GM18499 (cell line): ENCODE data around the gene GIGYF2.

Experiments used
- ATAC-seq: cut with Tn5 transposase; IDR thresholded peaks from one replicate; pipeline ENCODE4 v1.9.1; 2021; ENCODE audit warnings: moderate number of reproducible peaks; ENCODE audit not compliant: insufficient read depth, unreplicated experiment

GIGYF2 gene

GRCh38 chr2:232875256-232876121, 178.4 kb downstream of the GIGYF2 start:
- ATAC-seq = no peak

DNA sequence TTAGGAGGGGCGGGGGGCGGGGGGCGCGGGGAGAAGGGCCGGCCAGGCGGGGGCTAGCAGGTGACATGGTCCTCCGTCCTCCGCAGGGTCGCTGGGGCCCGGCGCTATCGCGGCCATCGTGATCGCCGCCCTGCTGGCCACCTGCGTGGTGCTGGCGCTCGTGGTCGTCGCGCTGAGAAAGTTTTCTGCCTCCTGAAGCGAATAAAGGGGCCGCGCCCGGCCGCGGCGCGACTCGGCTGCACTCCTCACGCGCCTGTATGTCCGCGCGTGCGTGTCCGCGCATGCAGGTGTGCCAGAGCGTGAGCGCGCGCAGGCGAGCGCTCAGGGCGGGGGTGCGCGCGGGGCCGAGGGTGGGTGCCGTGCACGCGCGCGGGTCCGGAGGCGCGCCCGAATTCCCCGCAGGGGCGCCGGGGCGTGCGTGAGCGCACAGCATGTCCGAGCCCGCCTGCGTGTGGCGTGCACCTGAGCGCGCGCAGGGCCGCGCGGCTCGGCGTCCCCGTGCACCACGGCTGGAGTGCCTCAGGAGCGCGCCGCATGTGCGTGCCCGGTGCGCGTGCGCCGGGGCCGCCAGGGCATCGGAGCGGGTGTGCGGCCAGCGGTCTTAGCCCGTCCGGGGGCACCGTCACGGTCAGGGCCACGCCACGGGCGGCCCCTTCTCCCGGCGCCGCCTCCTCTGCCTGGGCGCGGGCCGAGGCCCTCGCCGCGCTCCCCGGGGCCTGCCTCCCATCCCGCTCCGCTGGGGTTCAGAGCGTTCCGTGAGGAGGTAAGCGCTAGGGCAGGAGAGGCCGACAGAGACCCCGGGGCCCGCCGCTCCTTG, 179.2 kb downstream of the GIGYF2 start:
- no peak for ATAC-seq

DNA sequence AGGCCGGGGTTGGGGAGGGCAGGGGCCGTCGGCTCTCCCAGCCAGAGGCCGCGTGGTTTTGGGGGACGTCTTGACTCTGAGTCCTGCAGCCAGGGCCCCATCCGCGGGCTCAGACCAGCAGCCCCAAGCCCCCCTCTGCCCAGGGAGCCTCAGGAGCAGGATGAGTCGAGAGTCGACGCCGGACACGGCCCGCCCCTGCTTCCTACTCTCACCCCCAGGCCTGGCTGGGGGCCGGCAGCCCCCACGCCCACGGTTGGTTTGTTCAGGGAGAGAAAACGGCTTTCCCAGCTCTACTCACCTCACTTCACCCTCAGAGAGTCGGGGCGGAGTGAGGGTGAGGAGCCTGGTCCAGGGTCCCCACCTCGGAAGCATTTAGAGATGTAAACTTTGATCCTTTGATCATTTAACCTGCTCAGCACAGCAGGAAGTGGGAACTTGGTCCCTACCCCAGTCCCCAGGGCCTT, 179.9 kb downstream of the GIGYF2 start:
- ATAC-seq = no peak

DNA sequence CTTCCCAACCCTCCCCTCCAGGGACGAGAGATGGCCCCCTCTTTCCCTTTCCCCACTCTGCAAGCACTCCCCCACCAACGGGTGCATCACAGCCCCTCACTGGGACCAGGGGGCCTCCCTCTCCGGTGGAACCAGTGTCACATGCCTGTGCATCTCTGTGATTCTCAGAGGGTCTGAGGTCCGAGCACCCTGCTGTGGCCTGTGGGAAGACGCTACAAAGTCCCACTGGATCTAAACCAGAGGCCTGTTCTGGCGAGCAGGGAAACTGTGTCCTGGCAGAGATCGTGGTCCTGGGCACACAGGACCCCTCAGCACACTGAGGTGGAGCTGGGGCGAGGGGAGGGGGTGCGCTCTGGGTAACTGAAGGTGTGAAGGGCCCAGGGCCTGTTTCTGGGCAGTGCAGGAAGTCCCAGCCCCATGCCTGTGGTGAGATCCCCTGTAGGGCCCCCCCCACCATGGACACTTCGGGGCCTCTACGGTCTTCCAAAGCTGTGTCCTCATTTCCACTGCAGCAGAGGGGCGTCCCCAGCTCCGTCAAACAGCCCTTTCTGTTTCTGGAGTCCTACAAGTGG, 180.9 kb downstream of the GIGYF2 start:
- ATAC-seq = no peak

DNA sequence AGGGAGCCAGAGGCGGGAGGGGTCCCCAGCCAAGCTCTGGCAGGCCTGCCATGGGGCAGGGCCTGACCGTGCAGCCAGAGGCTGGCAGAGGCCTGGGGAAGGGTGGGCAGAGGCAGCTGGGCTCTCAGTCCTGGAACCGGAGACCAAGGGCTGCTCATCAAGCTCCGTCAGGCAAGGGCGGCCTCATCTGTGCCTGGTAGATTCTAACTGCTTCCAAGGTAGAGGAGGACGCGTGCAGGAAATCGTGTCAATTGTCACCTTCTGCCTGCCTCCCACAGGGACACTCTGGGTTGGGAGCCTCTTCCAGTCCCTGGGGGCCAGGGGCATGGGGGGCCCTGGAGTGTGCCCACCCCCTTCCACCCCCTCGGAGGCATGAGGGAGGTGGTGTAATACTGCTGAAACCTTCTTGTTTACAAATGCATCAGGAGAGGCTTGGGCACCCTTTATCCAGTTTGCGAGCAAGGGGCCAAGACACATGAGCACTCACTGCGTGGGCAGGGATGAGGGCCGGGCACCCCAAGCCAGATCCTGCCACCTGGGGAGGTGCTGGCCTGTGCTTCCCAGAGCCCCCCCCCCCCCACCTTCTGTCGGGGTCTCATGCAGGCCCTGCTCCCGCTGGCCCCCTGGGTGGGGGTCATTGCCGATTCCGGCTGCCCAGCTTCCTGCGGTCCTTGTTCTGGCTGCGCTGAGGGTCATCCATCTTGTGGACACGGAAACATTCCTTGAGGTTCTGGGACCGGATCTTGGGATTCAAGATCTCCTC, 181.9 kb downstream of the GIGYF2 start:
- ATAC-seq = no peak

DNA sequence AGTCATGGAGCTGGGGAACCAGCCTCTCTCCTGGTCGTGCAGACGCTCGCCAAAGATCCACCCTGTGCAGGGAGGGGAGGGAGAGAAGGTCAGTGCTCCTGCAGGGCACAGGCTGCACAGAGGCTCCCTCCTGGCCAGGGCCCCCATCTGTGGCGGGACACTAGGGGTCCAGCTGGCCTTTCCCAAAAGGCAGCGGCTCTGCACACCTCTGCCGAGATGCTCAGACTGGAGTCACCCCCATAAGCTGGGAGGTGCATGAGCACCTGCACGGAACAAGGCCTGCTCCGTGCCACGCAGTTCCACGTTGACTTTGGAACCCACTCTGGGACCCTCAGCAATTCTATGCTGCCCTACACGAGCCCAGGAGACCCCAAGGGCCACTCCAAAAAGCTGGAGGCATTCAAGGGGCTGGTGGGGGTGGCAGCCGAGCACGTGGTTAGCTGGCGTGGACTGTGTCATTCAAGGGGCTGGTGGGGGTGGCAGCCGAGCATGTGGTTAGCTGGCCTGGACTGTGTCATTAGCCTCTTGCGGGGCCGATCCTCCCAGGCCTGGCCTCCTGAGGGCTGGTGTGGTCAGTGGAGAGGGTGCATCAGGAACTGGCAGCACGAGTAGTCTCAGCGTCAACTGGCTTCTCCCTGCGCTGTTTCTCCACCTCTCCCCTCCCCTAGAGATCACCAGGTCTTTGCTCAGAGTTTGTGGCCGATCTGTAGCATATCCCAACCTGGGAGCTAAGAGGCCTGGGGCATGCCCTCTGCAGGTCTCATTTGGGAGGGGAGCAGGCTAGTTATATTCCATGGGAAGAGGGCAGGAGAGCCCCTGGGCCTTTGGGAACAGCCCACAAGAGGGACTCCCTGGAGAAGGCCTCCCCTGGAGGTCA, 182.7 kb downstream of the GIGYF2 start:
- no peak for ATAC-seq

GRCh38 chr2:232880764-232881351, 183.7 kb downstream of the GIGYF2 start:
- no peak for ATAC-seq

GRCh38 chr2:232882085-232882484, 185.0 kb downstream of the GIGYF2 start:
- ATAC-seq = no peak

DNA sequence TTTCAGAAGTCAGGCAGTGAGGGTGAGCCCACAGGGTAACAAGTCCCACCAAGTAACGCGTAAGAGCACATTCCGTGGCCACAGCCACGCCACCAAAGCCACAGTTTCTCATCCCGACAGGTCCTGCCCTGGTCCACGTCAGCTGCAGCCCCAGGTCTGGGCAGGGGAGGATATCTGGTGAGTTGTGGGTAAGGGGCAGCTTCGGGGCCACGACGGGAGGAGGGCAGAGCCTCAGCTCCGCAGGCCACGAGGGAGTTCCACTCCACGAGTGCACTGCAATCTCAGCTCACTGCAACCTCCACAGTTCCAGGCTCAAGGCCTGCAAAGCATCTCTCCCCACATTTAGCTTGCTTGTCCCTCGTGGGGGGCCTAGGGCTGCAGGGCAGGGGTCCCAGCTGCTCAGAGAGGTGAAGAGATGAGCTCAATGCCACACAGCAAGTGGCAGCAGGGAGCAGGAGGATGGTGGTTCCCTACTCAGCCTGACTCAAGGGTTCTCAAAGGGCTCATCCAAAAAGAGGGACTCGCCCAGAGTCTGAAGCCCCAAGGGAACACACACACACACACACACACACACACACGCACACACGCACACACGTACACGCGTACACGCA, 185.5 kb downstream of the GIGYF2 start:
- ATAC-seq = no peak

- ATAC-seq = no peak
Observed at GRCh38 chr2:232883116-232883721, 186.1 kb downstream of the GIGYF2 start.

DNA sequence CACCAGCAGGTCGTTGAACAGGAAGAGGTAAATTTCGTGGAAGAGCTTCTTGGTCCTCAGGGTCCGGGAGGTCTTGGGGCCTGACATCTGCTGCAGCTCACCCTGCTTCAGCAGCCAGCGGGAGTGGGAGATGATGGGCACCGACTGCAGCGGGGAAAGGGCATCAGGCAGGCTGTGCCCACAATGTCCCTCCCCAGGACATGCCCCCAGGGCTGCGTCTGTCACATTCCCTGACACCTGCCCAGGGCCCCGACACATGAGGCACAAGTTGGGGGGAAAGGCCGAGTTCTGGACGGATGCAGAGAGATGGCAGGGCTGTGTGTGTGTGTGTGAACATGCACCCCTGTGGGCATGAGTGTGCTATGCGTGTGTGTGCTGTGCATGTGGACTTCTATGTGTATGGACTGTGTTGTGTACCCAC, 186.9 kb downstream of the GIGYF2 start:
- ATAC-seq = no peak

- ATAC-seq = no peak
Observed at GRCh38 chr2:232884549-232885263, 187.6 kb downstream of the GIGYF2 start.

DNA sequence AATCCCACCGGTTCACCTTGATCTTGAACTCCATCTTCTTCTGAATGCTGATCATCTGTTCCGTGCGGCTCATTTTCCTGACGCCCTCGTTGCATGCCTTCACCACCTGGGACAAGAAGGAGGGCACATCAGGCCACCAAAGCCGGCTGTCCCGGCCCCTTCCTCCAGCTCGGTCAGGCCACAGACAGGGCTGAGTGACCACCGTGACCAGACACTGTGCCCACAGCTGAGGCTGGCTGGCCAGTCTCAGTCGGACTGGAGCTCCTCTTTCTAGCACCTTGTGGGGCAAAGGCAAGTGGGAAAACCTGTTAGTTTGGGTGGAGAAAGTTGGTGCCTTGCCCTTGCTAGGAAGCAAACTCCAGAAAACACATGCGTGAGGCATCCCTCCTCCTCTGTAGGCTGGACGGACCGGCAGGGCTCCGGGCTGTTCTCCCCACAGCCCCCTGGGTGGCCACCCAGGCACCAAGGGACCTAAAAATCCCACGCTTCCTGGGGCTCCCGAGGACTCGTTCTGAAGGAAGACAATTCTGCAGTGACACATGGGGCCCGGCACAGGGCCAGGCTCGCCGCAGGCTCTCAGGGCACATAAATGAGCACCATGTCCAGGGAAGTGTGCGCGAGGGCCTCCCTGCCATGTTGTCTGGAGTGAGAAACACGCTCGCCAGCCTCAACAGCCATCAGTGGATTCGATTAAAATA, 188.3 kb downstream of the GIGYF2 start:
- ATAC-seq = no peak

DNA sequence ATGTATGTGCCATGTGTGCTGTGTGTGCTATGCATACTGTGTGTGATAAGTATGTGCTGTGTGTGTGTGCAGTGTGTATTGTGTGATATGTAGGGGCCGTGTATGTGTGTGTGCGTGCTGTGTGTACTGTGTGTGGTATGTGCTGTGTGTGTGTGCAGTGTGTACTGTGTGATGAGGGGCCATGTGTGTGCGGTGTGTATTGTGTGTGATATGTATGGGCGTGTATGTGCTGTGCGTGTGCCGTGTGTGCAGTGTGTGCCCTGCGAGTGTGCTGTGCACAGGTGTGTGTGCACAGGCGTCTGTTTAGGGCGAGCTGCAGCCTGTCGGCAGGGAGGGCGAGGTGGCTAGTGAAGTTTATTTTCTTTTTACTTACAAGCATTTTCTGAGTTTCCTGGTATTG, 189.0 kb downstream of the GIGYF2 start:
- ATAC-seq = no peak

- no peak for ATAC-seq
Observed at GRCh38 chr2:232886632-232887031, 189.5 kb downstream of the GIGYF2 start.

GRCh38 chr2:232887171-232887850, 190.2 kb downstream of the GIGYF2 start:
- no peak for ATAC-seq
